CD4-positive, alpha-beta T cell treated with Interleukin-10 for 1 hour (primary cell): Measurements from ENCODE around the gene LGALS4.
"Not testable (repeated sequence)": the region's sequence is repeated elsewhere in the genome, so short reads cannot be mapped to it uniquely, and the experiment has no call there.

Experiments used
- DNase-seq: peaks from one replicate; pipeline ENCODE4 v3.0.0-alpha.2; 2020

The LGALS4 gene

DNA sequence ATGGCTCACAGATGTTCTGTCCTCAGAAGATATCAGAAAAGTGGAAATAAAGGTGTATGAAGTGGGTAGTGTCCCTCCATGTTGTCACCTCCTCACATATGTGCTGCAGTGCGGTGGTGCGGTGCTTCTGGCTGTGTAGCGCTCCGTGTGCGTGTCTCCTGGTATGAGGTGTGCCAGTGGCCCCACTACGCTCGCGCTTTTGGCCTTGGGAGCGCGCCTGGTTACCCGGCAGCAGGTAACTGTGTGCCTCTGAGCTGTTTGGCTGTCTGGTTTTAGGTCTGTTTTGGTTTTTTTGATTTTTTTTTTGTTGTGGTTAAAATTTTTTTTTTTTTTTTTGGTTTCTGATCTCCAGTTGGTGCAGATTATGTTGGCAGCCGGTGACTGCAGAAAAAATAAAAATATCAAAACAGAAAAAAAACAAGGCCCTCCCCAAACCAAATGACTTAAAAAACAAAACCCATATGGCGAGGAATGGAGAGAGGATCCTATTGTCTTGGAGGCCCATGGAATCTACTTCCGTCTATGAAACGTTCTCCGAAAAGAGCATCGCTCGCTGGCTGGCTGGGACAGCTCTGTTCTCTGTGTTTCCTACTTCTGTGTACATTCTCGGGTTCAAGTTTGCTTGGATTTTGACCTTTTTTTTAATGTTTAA, 29.2 kb upstream of the LGALS4 start:
- DNase-seq = peak; percentile 73

DNA sequence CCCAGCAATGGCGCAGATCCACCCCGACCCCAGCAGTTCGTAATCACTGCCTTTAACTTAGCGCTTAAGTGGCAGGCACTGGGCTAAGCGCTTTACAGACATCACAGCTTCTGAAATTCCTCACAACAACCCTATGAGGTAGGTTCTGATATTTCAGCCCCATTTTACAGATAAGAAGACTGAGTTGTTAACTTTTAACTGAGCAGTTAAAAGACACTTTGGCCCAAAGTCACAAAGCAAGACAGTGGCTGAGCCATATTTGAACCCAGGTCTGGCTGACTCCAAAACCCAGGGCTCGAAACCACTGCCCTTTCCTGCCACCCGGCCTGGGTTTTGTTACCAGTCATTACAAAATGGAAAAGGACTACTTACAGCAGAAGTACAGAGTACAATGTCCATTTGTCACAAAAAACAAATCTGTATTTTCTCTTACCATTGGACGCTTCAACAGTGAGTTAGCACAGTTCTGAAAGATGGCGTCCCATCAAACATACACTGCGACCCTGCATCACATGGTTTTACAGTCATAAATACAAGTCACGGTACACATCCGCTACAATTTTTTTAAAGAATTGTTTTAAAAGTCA, 28.5 kb upstream of the LGALS4 start:
- DNase-seq = no peak

DNA sequence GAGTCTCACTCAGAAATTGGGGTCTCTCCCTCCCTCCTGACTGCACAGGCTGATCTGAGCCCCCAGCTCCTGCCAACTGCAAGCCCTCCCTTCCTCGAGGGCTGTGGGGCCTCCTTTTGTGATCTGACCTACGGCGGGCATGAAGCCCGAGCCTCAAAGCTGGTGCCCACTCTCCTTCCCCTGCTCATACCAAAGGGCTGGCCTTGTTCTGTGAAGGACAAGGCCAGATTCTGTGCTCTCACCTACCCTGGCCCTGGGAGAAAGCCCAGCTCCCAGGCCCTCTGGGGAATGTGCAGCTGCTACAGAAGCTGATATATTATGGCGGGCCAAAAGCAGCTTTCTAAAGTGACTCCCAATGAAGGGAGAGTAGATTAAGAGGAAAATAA, 27.8 kb upstream of the LGALS4 start:
- DNase-seq = no peak

DNA sequence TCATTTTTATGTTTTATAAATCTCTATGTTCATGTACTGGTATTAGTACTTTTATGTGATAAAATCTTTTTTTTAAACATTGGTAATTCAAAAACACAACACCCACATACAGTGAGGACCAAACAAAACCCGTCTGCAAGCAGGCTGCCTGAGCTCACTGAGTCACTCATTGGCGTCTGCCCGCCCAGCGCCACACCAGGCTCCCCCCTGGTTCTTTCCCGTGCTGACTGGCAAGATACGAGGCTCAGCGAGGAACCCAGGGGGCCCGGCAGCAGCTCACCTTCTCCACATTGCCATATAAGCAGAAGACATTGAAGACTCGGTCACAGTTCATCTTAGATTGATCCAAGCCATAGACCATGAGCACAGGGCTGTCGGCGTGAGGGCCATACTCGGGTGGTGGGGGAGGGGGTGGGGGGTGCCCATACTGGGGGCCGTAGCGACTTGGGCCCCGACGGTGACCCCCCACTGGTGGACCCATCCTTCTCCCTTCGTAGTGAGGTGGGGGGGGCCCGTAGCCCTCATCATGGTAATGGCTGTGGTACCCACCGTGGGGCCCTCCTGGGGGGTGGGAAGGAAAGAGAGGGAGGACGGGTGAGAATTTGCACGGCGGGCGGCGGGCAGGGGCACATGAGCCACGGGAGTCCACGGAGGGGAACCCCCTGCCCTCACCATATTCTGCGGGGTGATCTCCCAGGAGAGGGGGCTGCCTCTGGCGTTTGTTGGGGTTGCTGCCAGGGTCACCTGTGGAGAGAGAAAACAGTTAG, 27.3 kb upstream of the LGALS4 start:
- DNase-seq = no peak

DNA sequence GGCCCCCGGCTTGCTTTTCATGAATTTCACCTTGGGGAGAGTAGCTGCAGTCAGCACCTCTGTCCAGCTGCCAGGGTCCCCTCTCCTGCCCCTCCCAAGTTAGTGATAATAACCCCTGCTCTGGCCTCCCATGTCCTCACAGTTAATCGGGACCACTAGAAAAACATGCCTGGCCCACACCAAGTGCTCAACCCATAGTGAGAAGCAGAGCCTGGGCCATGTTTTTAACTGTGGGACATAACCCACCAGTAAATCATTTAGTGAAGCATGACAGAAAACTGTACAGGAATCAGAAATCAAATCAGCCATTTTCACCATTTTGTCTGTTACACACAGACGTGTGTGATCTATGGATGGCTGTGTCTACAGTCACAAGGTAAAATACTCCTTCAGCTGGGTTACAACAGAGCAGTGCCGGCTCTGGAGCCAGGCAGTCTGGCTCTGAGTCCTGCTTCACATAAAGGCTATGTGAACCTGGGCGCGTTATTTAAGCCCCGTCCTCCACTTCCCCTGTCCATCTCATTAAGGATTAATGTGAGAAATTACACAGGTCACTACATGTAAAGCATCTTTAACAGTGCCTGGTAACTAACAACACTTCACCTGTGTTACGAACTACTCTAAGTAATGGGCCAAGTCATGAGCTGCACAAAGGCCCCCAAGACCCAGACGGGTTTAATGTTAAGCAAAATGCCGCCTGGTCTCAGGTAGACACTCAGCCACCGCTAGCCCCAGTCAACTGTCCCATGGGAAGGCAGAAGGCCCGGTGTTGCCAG, 26.4 kb upstream of the LGALS4 start:
- no peak for DNase-seq

DNA sequence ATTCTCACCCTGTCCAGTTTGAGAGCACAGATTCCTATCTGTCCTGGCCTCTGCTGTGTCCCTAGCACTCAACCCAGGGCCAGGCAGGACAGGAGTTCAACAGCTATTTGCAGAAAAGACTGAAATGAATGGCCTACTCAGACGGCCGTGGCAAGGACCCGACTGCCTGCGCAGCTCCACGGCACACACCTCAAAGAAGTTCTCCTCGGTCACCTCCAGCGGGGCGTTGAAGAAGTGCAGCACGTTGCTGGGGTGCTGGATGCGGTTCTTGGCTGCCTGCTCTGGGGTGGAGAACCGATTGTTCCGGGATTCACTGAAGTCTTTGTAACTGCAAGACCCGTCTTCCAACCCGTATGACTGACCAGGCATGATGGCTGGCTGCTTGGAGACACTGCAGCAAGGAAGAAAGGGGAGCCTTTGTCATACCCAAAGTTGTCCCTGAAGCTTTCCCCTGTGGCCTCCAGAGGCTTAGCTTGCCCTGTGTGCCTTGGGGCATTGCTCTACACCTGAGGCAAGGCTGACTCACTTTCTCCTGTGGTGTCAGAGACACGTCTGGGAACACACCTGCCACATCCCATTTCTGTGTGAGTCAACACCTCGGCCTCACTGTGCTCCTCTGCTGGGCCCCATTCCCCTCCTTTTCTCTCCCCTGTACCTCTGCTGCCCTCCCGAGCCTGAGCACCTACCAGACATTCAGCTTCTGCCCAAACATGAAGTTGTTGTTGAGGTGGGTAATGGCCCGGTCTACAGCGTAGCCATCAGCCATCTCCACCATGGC, 25.7 kb upstream of the LGALS4 start:
- DNase-seq = no peak

DNA sequence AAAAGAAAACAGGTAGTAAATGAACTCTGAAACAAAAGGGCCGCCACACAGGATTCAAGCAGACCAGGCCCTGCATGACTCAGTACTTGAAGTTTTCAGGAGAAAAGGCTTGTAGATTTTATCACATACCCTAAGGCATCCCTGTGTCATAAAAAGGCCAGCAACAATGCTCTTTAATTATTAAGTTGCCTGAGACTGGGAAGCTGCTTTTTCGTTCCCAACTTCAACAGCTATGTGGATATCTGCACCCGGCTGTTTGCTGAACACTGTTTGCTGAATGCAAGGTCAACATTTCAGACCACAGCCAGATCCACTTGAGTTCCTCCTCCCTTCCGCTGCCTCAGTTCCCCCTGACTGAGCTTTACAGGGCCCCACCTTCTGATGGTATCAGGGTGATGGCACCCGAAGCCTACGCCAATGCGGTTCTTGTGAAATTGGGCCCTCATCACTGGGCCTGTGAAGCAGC, 24.9 kb upstream of the LGALS4 start:
- no peak for DNase-seq

DNA sequence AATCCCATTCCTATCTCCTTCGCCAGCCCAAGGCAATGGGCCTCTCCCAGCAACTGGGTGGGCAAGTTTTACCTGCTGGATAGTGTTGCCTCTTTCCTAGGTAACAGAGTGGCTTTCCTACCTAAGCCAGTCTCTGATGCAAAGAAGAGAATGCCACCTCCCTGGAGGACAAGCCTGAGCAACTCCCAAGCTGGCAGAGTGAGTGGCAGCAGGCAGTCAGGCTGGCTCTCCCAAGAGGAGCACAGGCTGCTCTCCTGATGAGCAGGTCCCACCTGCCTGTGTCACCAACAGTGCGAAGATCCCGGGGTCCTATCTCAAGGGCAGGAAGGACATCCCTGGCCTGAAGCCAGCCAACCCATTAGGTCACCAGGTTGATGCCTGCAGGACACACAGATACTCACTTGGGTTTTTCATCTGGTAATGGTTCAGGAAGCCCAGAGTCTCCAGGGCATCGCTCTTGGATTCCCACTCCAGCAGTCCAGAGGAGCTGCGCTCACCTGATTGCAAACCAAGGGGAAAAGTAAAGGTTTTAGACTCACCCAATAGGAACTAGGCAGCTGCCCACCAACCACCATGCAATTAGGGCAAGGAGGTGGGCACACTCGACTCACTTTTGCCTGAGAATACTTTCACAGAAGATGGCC, 24.4 kb upstream of the LGALS4 start:
- no peak for DNase-seq

DNA sequence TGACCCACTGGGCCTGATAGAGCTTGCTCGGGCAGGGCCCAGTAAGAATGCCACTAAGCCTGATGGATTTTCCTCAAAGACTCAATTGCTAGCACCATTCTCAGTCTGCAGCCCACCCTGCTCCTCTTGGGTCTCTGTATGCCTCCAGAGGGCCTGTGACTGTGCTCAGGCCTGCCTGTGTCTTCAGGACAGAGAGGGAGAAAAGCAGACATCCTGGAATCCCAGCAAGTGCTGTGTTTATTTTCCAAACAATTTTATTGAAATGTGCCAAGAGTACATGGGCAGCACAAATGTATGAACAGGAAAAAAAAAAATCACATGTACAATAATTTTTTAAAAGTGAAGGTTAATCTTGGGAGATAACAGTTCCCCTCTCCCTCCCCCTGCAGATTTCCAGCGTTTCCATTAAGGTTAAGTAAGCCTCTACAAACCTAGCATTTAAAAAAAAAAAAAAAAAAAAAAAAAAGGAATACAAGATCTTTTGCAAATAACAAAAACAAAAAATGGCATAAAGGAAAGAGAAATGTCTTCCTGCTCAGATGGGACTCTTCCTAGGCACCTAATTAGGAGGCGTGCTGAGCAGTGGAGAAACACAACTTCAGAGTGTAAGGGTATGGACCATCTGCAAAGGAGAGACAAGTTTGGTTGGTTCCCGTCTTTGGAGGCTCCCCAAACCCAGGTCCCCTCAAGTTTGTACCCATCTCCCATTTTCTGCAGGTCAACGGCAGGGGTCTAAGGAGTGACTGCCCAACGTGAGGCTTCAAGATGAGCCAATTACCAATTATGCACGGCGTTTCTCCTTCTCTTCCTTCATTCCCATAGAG, 23.6 kb upstream of the LGALS4 start:
- no peak for DNase-seq

DNA sequence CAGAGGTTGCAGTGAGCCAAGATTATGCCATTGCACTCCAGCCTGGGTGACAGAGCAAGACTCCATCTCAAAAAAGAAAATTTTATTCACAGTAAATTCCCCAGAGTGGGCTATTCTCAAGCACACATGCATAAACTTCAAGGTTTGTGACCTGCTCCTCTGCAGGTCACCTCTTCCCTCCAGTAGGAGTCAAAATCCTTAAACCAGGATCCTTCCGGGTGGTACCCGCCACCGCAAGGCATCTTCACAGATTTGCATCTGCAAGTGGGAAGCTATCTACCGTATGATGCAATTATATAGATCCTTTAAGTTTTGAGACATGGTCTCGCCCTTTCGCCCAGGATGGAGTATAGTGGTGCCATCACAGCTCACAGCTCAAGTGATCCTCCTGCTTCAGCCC, 21.8 kb upstream of the LGALS4 start:
- no peak for DNase-seq

DNA sequence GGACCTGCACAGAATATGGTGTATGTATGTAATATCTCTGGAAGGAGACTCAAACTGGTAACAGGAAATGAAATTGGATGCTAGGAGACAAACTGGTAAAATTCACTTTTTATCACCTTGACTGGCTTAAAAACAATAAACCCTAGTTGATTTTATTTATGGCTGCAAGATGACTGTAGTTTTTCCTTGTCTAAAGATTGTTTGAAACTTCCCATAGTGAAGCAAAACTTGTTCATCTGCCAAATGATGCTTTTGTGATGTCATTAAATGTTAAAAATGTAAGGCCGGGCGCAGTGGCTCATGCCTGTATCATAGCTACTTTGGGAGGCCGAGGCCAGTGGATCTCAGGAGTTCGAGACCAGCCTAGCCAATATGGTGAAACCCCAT, 21.4 kb upstream of the LGALS4 start:
- DNase-seq = no peak

DNA sequence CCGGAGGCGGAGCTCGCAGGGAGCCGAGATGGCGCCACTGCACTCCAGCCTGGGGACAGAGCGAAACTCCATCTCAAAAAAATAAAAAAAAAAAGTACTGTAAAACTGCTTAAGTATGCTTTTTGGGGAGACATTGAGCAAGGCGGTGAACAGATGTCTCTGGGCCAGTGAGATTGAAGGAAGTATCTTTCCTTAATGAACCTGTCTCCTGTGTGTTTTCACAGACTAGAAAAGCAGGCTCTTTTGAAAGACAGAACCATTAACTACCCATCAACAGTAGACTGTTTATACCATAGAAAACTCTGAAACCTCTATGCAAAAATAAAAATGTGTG, 20.3 kb upstream of the LGALS4 start:
- no peak for DNase-seq

DNA sequence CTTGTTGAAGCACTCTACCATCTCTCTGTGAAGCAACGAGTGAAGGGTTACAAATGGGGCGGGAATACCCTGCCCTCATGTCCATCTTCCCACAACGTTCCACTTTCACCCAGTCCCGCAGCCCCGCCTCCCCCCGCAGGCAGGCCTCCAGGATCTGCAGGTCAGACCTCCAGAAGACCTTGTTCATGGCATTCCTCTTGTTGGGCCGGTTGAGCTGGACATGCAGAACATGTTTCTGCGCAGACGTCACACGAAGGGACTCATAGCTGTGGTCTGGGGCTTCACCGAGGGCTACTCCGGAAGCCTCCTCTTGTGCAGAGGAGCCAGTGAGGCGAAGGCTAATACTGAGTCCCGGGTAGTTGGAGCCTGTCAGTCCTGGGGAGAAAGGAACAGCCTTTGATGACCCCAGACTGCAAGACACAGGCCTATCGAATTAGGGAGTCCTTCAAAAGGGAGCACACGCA, 18.4 kb upstream of the LGALS4 start:
- DNase-seq = no peak

DNA sequence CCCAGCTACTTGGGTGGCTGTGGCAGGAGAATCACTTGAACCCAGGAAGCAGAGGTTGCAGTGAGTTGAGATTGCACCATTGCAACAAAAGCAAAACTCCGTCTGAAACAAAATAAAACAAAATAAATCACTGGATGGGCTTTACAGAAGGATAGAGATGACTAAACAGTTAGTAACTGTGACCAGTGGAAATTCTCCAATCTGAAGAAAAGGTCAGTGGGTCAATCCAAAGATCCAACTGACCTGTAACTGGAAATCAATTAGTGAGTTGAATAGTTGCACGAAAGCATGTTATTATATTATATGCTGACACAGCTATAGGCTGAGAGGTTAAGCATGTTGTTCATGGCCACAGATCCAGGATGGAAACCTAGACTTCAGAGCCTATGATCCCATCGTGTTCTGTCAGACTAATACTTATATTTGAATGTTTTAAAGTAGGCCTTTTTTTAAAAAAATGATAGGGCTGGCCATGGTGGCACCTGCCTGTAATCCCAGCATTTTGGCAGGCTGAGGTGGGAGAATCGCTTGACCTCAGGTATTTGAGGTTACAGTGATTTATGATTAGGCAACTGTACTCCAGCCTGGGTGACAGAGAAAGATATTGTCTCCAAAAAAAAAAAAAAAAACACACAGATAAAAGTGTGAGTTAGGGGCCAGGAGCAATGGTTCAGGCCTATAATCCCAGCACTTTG, 17.4 kb upstream of the LGALS4 start:
- DNase-seq = no peak

DNA sequence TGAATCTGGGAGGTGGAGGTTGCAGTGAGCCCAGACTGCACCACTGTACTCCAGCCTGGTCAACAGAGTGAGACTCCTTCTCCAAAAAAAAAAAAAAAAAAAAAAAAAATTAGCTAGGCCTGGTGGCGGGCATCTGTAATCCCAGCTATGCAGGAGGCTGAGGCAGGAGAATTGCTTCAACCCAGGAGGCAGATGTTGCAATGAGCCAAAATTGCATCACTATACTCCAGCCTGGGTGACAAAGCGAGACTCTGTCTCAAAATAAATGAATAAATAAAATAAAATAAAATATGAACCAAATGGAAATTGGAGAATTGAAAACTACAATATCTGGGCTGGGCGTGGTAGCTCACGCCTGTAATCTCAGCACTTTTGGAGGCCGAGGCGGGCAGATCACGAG, 16.5 kb upstream of the LGALS4 start:
- DNase-seq = not testable (repeated sequence)

DNA sequence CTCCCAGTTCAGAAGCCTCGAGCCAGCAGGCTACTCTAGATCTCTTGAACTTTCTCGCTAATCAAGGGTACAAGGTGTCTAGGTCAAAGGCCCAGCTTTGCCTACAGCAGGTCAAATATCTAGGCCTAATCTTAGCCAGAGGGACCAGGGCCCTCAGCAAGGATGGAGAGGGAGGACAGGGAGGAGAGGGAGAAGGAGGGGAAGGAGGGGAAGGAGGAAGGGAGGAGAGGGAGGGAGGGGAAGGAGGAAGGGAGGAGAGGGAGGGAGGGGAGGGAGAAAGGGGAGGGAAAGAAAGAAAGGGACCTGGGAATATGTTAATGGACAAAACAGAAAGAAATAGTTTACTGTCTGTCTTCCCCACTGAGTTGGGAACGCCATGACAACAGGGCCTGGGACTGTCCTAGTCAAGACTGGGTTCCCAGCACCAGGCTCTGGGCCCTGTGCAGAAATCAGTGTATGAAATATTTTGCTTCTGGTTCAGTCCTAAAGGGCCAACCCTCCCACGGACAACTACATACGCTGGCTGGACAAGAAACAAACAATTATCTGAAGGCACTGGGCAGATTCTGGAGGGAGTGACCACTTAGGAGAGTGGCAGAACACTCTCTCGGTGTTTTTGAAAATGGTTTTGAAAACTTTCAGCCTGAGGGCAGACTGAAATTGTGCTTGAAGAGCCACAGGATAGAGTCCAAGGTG, 14.3 kb upstream of the LGALS4 start:
- DNase-seq = no peak

DNA sequence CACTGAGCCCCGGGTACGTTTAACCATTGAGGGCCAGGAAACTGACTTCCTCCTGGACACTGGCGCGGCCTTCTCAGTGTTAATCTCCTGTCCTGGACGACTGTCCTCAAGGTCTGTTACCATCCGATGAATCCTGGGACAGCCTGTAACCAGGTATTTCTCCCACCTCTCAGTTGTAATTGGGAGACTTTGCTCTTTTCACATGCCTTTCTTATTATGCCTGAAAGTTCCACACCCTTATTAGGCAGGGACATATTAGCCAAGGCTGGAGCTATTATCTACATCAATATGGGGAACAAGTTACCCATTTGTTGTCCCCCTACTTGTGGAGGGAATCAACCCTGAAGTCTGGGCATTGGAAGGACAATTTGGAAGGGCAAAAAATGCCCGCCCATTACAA, 13.2 kb upstream of the LGALS4 start:
- DNase-seq = not testable (repeated sequence)

DNA sequence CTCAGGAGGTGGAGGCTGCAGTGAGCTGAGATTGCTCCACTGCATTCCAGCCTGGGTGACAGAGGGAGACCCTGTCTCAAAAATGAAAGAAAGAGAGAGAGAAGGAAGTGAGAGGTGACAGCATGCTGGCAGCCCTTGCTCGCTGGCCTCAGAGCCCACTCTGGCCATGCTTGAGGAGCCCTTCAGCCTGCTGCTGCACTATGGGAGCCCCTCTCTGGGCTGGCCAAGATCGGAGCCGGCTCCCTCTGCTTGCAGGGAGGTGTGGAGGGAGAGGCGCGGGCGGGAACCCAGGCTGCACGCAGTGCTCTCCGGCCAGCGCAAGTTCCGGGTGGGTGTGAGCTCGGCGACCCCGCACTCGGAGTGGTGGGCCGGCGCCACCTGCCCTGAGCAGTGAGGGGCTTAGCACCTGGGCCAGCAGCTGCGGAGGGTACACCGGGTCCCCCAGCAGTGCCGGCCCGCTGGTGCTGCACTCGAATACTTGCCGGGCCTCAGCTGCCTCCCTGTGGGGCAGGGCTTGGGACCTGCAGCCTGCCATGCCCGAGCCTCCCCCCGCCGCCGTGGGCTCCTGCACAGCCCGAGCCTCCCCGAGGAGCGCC, 8.6 kb upstream of the LGALS4 start:
- DNase-seq = not testable (repeated sequence)

DNA sequence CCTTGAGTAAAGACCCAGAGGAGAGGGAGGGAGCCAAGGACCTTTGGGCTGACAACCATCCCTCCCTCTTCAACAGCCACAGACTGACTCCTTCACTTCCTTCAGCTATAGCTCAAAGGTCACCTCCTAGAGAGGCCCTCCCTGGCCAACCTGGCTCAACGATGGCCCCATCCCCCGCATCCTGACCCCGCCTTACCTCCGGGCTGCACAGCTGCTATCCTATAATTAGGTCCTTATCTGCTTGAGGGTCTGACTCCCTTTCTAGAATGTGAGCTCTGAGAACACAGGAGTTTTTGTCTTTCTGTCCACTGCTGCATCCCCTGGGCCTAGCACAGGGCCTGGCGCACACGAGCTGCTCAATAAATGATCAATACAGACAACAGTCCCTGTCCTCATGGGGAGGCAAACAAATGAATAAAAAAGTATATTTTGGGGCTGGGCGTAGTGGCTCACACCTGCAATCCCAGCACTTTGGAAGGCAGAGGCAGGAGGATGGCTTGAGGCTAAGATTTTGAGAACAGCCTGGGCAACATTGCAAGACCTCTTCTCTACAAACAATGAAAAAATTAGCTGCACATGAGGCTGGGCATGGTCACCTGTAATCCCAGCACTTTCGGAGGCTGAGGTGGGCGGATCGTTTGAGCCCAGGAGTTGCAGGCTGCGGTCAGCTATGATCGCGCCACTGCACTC, 6.6 kb upstream of the LGALS4 start:
- DNase-seq = no peak
